Stimulated activated naive CD4-positive, alpha-beta T cell (primary cell): ENCODE measurements around the gene CRYBG2.
A peak's percentile ranks its signal among the peaks of the same experiment; 100 is the strongest.
"Not testable (repeated sequence)": the region's sequence is repeated elsewhere in the genome, so short reads cannot be mapped to it uniquely, and the experiment has no call there.

ENCODE experiments used
- DNase-seq, 6 experiments: peaks; one replicate each; lab custom pipeline; 2025; lab: John Stamatoyannopoulos, UW

The CRYBG2 gene

DNA sequence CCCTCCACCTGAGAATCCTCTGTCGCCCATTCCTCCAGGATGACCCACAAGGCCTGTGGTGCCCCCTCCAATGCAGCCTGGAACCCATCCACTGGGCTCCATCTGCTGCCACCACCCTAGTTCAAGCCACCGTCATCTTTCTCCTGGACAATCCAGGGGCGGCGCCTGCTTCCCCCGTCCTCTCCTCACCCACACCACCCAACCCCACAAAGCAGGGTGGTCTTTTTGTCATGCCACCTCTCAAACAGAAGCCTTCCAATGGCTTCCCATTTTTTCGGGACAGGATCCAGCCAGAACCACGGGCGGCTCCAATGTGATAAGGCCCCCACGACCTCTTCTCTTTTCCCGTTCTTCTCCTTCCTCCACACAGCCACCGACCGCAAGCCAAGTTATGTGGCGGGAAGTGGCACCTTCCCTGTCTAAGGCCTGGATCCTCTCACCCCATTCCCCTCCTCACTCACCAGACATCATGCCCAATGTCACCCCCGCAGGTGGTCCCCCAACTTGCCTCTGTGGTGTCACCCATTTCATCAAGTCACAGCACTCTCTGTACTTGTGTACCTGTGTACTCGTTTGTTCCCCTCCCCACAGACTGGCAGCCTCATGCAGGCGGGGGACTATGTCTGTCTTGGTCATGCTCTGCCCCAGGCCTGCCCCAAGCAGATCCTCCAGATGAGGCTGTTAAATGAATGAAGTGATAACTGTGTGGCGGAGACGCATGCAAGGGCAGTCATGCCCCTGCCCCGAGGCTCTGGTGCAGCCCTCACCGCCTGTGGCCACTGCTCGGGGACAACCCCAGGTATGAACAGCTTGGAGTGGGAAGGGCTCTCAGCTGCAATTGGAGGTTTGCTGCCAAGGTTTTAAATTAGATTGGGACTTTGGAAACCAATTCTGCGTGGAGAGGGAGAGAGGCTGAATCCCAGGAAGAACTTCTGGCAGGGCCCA, 58.5 kb downstream of the CRYBG2 start:
- DNase-seq: no peak

DNA sequence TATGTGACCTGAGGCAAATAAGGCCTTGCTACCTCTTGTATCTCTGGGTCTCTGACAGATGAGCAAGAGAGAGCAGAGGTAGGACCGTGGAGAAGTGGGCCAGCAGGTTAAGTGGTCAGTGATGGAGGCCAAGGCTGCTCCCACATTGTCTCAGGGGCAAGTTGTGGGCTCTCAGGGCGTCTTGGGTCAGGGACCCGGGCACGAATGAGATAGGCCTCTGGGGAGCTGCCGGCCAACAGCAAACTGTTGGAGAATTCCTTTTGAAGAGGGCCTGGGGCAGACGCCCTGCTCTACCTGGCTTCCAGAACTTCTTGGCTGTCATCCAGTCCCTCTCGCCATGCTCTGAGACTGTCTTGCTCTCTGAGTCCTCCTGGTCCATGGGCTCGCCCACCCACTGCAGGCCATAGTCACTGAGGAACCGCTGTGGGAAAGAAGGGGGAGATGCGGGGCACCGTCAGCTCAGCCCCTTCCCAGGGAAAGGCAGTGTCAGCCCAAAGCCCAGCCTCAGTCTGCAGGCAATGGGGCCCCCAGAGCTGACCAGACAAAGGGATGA, 59.9 kb downstream of the CRYBG2 start:
- no peak for DNase-seq

DNA sequence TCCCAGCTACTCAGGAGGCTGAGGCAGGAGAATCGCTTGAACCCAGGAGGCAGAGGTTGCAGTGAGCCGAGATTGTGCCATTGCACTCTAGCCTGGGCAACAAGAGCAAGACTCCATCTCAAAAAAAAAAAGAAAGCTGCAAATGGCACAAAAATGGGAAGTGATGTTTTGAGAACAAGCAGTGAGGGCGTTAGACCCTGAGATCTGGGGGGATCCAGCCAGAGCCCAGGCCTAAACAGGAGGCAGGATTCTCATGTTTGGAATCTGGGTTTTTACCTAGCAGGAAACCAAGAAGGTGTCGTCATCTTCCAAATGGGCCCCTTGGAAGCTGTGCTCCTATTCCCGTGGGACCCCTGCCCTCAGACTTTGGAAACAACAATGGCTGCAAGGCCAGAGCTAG, 61.2 kb downstream of the CRYBG2 start:
- not testable (repeated sequence) for DNase-seq

DNA sequence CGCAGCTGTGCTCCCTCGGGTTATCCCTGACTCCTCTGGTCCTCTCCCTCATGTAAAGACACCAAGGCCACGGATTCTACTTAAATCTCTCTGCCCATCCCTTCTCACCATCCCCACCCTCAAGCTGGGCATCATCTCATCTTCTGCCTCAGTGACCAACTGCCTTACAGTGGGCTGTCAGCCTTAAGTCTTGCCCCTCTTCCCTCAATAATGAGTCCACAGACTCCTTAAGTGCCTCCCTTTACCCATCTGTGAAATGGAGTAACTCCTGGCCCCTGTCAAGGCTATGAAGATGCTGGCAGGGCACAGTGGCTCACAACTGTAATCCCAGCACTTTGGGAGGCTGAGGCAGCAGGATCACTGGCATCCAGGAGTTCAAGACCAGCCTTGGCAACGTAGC, 62.0 kb downstream of the CRYBG2 start:
- DNase-seq: no peak

DNA sequence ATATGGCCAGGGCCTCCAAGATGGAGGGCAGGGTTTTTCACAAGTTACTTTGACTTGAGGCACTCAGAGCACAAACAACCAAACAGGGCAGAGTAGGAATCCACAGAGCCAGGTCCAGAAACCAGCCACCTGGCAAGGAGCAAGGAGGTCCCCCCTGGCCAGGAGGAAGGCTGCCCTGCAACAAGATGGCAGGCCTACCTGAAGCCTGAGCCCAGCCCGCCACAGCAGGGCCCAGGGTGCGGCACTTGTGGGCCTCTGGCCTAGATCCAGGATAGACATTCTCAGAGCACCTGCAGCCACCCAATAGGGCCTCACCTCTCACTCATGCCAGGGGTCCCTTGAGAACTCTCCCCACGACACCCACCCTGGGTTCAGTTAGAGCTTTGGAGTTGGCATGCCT, 62.5 kb downstream of the CRYBG2 start:
- no peak for DNase-seq

DNA sequence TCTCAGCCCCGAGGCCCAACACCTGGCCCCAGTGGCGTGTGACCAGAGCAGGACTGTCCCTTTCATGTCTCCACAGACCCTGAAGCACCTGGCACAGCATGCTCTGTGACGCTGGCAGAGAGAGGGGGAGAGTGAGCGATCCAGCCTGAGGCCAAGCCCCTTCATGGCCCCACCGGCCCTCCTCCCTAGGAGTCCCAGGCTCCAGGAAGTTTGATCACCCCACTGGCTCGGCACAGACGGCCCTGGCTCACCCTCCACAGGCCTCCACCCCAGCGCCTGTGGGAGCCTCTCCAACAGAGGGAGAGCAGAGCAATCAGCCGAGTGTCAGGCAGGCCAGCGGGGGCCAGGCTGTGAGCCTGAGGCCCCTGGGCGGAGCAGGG, 63.1 kb downstream of the CRYBG2 start:
- DNase-seq: no peak

DNA sequence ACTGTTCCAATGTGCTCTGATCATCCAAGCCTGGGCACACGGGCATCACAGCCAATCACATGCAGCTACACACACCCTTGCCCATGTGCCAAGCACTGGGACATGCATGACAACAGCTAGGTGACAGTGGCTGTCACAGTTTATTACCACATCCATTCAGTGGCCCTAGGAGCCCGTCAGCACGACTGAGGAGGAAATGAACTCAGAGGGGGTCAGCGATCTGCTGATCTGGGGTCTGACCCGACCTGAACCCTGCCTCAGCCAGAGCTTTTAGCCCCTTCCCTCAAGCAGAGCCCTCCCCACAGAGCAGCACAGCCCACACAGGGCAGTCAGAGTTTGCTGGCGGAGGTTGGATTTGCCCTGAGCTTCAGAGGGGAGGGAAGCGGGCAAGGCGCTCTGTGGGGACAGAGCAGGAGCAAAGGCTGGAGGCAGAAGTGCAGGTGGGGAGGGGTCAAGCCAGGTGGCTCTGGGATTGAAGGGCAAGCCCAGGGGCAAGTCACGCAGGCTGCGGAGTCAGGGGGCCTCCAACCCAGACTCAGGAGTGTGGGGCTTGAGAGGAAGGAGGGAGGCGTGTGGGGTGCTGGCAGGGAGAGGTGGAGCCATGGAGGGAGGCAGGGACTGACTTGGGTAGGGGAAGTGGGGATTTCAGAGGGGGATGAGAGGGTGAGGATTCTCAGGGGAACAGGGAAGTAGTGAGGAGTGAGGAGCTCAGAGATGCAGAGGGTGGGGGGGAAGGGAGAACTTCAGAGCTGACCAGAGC, 63.6 kb downstream of the CRYBG2 start:
- peak in 1 of 6 experiments; percentile 20 for DNase-seq

DNA sequence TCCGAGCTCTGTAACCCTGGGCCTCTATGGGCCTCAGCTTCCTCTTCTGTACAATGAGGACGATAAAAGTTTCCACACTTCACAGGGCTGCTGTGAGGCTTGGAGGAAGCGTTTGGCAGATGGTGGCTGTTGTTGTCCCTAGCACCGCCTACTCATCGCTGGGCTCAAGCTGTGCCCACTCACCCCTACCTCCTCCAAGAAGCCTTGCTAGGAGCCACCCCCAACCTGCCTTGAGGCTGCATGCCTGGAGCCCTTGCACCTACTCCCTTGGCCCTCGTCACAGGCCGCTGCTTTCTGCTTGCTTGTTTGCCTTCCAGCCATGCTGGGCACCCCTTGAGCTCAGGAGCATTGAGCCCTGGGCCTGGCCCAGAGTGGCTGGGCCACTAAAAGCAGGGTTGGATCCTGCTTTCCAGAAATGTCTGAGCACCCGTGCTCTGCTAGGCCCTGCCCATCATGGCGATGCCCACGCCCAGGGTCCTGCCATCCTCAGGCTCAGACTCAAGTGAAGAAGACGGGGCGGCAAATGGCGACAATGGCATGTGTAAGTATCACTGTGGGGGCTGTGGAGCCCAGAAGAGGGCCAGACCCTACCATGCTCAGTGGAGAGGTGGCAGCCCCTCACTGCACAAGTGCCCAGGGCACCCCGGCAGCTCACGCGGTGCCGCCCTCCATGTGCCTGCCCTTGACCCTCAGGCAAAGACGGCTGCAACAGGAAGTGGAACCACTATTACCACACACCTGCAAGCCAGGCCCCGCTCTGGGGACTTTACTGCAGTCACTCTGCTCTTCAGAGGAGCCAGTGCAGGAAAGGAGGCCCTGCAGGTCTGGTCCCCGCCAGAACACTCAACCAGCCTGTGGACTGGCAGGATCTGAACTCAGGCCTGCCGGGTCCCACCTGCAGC, 64.5 kb downstream of the CRYBG2 start:
- DNase-seq: peak in 4 of 6 experiments; percentile 15 to 34 (median 24)

DNA sequence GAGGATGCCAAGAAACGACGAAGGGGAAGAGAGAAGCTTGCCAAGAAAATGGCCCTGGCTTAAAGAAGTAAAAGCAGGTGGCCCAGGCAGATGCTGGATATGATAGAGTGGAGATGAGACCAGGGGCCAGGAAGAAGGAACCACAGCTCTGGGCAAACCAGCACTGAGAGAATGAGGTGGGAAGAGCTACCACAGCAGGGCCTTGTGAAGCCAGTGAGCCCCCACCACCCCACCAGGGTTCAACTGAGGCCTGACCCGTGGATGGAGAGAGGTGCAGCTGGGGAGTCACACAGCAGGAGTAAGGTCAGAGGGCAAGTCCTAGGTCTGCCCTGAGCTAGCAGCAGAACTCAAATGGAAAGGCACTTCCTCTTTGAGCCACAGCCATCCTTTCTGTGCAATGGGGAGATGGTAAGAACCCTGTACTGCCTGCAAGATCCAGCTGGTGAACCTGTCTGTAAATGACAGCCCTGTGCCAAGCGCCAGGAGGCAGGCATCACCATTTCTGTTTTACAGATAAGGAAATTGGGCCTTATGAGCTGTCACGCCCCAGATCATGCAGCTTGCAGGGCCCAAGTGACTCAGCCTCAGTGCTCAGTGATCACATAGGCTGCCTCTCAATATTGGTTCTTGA, 65.5 kb downstream of the CRYBG2 start:
- peak in 3 of 6 experiments; percentile 23 to 39 (median 29) for DNase-seq

DNA sequence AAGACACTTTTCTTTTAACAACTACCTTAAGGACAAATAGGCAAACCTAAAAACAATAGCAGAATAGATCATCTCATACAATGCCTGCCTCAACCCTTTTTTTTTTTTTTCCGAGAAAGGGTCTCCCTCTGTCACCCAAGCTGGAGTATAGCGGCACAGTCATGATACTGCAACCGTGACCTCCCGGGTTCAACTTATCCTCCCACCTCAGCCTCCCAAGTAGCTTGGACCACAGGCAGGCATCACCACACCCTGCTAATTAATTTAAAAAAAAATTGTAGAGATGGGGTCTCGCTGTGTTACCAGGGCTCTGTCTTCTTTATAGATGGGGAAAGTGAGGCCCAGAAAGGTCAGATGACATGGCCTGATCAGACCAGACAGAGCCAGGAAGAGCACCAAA, 66.1 kb downstream of the CRYBG2 start:
- DNase-seq: no peak

DNA sequence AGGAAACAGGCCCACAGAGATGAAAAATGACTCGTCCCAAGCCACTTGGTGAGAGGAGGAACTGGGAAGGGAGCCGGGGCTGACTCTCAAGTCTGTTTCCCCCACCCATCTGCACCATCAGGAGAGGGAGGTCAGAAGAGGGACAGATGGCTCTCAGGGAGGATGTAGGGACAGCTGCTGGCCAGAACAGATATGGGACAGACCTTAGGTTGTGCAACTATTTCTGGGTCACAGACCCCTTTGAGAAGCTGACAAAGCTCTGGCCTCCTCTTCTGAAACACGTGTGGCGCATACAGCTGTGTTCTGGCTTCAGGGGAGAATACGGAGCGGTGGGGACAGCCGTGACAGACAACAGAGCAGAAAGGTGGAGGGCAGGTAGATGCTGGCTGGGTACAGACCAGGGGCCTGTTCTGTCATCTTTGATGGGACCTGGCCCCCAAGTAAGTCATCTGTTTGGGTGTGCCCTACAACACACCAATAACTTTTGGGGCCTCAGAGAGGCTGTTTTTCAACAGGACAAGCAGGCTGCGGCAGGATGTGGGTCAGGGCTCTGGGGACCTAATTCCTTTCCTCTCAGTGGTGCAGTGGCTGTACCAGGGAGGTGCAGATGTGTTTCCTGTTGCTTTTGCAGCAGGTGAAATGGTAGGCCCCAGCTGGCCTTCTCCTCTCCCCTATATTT, 66.8 kb downstream of the CRYBG2 start:
- peak; percentile 28 to 81 (median 66) for DNase-seq

DNA sequence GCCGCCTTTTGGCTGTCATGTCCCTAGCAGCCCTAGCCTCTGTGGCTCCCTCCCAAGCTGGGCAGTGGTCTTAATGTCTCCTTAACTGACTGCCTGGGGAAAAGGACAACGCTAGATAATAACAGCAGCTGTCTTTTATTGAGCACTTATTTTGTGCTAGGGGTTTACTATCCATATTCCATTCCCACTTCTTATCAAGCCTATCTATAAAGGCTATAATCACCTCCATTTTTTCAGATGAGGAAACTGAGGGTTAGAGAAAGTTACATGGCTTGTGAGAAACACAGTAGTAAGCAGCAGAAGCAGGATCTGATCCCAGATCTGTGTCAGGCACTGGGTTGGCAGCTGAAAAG, 67.9 kb downstream of the CRYBG2 start:
- DNase-seq: no peak

DNA sequence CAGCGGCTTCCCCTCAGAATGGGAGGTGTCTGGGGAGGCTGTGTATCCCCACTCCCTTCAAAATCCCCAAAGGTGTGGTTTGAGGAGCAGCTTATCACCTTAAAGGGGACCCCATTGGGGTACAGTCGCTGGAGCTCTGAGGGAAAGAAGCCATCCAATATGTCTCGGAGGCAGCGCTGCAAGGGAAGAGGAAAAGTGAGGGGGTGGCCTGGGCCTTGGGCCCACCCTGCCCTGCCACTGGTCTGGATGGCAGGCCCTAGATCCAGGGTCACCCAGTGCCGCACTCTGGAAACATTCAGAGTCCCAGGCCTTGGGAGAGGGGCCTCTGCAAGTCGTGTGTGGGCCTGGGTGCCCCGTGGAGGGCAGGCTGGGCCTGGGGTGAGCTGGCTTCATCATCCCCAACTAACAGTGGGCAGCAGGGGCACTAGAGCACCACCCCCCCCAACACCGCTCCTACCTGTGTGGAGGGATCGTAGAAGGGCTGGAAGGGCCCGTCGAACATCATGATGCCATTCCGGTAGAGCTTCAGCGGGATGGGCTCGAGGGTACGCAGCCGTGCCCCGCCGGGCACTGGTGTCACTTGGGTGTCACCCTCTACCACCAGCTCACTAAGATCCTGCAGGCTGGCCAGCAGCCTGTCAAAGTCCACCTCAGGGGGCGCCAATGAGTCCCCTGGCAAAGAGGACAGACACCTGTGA, 68.4 kb downstream of the CRYBG2 start:
- peak in 3 of 6 experiments; percentile 13 to 35 (median 17) for DNase-seq

DNA sequence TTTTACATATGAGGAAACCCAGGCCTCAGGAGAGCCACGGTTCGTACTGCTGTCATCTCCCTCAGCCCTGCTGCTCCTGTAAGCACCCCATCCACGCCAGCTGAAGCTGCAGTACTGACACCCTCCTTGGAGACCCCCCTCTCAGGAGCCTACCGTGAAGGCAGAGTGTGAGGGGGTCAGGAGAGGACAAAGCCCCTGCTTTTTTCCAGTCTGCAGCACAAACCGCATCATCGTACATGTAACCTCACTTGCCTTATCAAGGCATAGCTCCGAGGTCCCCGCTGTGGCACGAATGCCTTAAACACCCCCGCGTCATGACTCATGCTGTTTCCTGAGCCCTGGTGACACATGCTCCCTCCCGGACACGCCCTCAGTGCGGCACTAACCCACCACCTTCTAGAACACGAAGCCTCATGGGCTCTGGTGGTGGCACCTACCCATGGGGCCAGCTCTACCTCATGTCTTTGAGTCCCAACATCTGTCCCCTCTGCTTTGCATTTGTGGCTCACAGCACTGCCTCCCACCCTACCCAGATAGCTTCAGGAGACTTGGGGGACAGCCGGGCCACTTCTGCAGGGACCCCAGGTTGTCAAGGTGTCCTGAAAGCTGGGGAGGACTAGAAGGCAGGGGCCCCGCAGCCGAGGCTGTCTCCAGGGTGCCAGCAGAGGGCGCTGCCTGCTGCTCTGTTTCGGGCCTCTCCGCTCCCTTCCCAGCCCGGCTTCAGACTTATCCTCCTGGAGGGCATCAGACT, 69.2 kb downstream of the CRYBG2 start:
- DNase-seq: peak; percentile 78 to 87 (median 84)

DNA sequence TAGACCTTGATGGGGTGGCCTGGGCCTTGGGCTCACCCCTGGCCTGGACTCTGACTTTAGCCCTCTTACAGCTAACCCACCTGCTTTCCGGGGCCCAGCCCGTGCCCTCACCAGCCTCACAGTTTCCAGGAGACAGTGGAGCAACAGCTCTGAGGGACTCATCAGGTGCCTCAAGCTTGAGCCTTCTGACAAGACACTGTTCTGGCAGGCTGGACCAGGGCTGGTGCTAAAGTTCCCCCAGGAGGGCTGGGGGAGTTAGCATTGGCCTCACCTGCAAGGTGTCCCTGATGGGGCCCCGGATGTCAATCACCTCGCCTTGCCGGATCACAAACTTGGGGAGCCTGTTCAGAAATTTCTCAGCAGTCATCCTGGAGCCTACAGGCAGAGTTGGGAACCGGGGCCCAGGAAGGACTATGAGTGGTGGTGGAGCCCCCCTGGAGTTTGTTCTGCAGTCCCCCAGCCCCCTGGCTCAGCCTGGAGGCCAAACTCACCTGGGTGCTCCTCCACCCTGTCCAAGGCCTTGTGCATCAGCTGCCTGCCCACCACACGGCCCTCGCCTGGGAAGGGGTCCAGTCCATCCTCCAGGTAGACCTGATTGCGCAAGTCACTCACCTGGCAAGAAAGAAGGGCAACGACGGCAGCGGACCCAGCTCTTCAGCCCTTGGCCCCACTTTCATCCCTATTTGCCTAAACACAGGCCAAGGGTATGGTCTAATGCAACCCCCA, 69.9 kb downstream of the CRYBG2 start:
- no peak for DNase-seq

DNA sequence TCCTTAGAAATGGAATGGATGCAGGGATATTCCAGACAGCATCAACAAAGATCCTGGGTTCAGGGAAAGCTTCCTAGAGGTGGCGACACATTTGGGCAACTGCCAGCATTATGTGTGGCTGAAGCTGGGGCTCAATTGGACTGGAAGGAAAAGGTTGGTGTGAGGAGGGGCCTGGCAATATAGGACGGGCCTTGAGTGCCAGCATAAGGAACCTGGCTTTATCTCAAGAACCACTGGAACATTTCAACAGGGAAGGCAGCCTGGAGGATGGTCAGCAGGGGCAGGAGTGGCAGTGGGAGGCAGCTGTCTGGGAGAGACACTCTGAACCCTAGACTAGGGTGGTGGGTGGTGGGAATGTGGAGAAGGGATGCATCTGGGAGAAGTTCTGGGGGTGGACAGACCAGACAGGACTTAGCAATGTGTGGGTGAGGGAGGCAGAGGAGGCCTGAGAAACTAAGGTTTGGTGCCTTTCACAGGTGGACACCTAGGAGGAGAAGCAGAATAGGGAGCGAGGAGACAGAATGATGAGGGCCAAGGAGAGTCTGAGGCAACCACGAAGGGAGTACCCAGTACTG, 70.6 kb downstream of the CRYBG2 start:
- DNase-seq: no peak

DNA sequence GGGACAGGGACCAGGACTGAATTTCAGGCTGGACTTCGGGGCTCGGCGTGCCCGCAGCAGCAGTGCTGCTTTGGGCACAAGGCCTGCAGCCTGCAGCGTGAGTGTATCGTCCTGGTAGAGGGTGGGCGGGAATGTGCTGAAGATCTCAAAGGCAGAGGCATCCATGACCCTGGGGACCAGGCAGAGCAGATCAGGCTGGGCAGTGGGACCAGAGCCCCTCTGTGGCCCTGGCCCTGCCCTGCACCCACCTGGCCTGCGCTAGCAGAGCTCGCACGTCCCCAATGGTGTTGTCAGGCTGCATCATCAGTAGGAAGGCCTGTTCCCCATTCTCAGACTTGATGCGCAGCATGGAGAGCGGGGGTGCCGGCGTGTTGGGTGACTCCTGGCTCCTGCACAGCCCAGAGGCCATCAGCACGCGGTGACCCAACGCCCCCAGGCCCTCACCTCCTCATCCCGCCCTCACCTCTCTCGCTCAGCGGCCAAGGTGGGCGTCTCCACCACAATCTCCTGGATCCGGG, 71.5 kb downstream of the CRYBG2 start:
- DNase-seq: no peak

DNA sequence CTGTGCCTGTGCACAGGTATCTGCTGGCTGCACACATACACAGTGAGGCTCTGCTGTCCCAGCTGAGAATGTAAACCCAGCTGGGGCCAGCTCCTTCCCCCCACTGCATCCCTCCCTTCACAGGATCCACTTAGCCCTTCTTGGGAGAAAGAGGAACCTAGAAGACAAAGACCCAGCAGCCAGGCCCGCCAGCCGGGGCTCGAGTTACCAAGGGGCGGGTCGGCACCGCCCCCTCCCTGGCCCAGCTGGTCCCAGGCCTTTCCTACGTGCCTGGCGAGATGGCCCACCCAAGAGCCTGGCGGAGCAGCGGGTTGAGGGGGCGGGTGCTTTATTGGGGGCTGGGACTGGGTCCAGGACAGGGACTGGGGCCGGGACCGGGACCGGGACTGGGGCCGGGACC, 72.0 kb downstream of the CRYBG2 start:
- no peak for DNase-seq
